Osteocyte (in vitro differentiated cells): Measurements from ENCODE around the gene RCOR1. TPM values are rescaled to one million over a fixed set of nuclear protein-coding genes. Genes with fewer than 3 reads are reported as not detected.
"Not testable (repeated sequence)": the region's sequence is repeated elsewhere in the genome, so short reads cannot be mapped to it uniquely, and the experiment has no call there.

Experiments
- DNase-seq: peaks from one replicate; pipeline ENCODE4 v3.0.0; 2021; ENCODE audit warnings: mixed read lengths; ENCODE audit not compliant: unreplicated experiment; ENCODE audit errors: extremely low spot score
- H3K27ac Mint-ChIP-seq: one replicate; pipeline ENCODE4 v1.8.0; 2021; ENCODE audit warnings: mild to moderate bottlenecking, mixed read lengths; ENCODE audit not compliant: unreplicated experiment
- H3K27me3 Mint-ChIP-seq: one replicate; pipeline ENCODE4 v1.8.0; 2021; ENCODE audit warnings: mixed read lengths; ENCODE audit not compliant: unreplicated experiment
- H3K36me3 Mint-ChIP-seq: one replicate; pipeline ENCODE4 v1.8.0; 2021; ENCODE audit warnings: mixed read lengths; ENCODE audit not compliant: unreplicated experiment
- H3K4me1 Mint-ChIP-seq: one replicate; pipeline ENCODE4 v1.8.0; 2021; ENCODE audit warnings: mixed read lengths; ENCODE audit not compliant: unreplicated experiment
- H3K4me3 Mint-ChIP-seq: one replicate; pipeline ENCODE4 v1.8.0; 2021; ENCODE audit warnings: mild to moderate bottlenecking, moderate library complexity, mixed read lengths; ENCODE audit not compliant: unreplicated experiment
- H3K9me3 Mint-ChIP-seq: one replicate; pipeline ENCODE4 v1.8.0; 2021; ENCODE audit warnings: mixed read lengths; ENCODE audit not compliant: unreplicated experiment
- CTCF ChIP-seq: fragments of 200-600 bp; sonication (generic); IDR thresholded peaks from 2 replicates; pipeline ENCODE4 v1.5.0; 2021; ENCODE audit warnings: antibody characterized with exemption, mild to moderate bottlenecking, moderate library complexity
- total RNA-seq: library from RNA; stranded (reverse); gene quantifications from 2 replicates; pipeline ENCODE4 v1.2.1, GENCODE V29; 2021

Gene RCOR1
- total RNA-seq, 1 donor from 2014 or later = 23.6 TPM

DNA sequence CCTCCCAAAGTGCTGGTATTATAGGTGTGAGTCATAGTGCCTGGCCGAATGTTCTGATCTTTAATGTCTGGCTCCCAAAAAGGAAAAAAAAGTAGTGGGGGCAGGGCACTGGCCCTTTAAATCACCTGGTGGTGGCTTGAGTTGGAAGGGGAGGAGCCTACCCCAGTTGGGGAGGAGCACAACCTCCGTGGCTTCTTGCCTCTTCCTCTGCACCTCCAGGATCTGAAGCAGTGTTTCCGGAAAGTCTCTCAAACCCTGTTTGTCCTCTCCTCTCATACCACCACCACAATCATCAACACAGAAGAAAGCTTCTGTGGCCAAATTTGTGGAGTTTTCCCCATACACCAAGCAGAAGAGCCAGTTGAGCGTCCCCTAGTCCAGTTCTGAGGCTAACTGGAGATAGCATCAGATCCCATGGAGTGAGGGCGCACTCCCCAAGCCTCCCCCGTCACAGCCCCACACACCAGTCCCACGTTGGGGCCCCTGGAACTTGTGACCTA is 24.3 kb upstream of the RCOR1 start:
- peaks cover under 1% of the 10 kb centered on the region for H3K27me3 Mint-ChIP-seq
- no peak for DNase-seq
- no peak overlapping the region for H3K4me3 Mint-ChIP-seq
- no peak for TF ChIP-seq CTCF
- no peaks in the 10 kb centered on the region for H3K36me3 Mint-ChIP-seq
- no peak overlapping the region for H3K27ac Mint-ChIP-seq
- no peaks in the 10 kb centered on the region for H3K9me3 Mint-ChIP-seq
- no peaks in the 10 kb centered on the region for H3K4me1 Mint-ChIP-seq

DNA sequence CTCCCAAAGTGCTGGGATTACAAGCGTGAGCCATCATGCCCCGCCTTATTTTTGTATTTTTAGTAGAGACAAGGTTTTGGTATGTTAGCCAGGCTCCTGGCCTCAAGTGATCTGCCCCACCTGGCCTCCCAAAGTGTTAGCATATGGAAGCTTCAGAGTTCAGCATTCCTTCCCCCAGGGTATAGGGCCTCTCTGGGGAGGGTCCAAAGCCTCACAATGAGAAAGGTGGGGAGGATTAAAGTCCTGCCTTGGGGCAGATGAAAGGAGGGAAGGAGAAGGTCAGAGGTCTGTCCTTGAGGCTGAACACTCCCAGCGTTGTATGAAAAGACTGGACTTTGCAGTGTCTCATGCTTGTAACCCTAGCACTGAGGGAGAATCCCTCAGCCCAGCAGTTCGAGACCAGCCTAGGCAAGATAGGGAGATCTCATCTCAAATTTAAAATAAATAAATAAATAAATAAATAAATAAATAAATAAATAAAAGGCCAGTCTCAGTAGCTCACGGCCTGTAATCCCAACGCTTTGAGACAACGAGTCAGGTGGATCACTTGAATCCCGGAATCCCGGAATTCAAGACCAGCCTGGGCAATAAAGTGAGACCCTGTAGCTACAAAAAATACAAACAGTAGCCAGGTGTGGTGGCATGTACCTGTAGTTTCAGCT is 22.0 kb upstream of the RCOR1 start:
- DNase-seq = no peak
- H3K36me3 Mint-ChIP-seq = no peaks in the 10 kb centered on the region
- H3K4me3 Mint-ChIP-seq = no peak overlapping the region
- peaks cover 5% of the 10 kb centered on the region for H3K27me3 Mint-ChIP-seq
- H3K4me1 Mint-ChIP-seq = peaks cover 3% of the 10 kb centered on the region
- H3K9me3 Mint-ChIP-seq = no peaks in the 10 kb centered on the region
- TF ChIP-seq CTCF = no peak
- H3K27ac Mint-ChIP-seq = no peak overlapping the region

- Mint-ChIP-seq H3K36me3 (no peaks in the 10 kb centered on the region), H3K4me1 (peaks cover 3% of the 10 kb centered on the region), H3K27ac (no peak overlapping the region), H3K9me3 (no peaks in the 10 kb centered on the region), H3K27me3 (peaks cover 5% of the 10 kb centered on the region), H3K4me3 (no peak overlapping the region)
- no peak for DNase-seq
- no peak for TF ChIP-seq CTCF
Observed at GRCh38 chr14:102571043-102571442, 21.4 kb upstream of the RCOR1 start.

- Mint-ChIP-seq H3K4me1 (peaks cover 3% of the 10 kb centered on the region), H3K27me3 (peaks cover 5% of the 10 kb centered on the region), H3K4me3 (no peak overlapping the region), H3K36me3 (no peaks in the 10 kb centered on the region), H3K9me3 (no peaks in the 10 kb centered on the region), H3K27ac (no peak overlapping the region)
- no peak for TF ChIP-seq CTCF
- DNase-seq = no peak
Observed at GRCh38 chr14:102571478-102572042, 20.9 kb upstream of the RCOR1 start.

DNA sequence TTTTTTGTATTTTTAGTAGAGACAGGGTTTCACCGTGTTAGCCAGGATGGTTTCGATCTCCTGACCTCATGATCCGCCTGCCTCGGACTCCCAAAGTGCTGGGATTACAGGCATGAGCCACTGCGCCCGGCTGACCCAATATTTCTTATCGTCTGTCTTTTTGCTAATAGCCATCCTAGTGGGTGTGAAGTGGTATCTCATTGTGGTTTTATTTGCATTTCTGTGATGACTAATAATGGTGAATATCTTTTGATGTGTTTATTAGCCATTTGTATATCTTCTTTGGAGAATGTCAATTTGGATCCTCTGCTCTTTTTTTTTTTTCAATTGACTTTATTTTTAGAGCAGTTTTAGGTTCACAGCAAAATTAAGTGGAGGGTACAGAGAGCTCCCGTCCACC is 19.3 kb upstream of the RCOR1 start:
- not testable (repeated sequence) for H3K27ac Mint-ChIP-seq, H3K9me3 Mint-ChIP-seq, H3K36me3 Mint-ChIP-seq, H3K4me3 Mint-ChIP-seq, H3K4me1 Mint-ChIP-seq, H3K27me3 Mint-ChIP-seq, DNase-seq
